Skeletal muscle cell (primary cell): ENCODE data around the gene STAU1.
"Not testable (repeated sequence)": the region's sequence is repeated elsewhere in the genome, so short reads cannot be mapped to it uniquely, and the experiment has no call there.

Source experiments
- DNase-seq: peaks from one replicate; pipeline ENCODE4 v3.0.0-alpha.2; 2010; ENCODE audit warnings: low read depth
- H3K4me3 ChIP-seq: 2 replicates; pipeline ENCODE4 v1.5.1; 2011; ENCODE audit warnings: low read depth, mild to moderate bottlenecking, control low read depth, low read length, moderate library complexity

Gene STAU1

GRCh38 chr20:49210101-49210756 lies 22.1 kb upstream of the STAU1 start:
- no peak overlapping the region for H3K4me3 ChIP-seq
- no peak for DNase-seq

- no peak overlapping the region for H3K4me3 ChIP-seq
- DNase-seq: no peak
Measured at GRCh38 chr20:49207076-49207475, 18.9 kb upstream of the STAU1 start.

DNA sequence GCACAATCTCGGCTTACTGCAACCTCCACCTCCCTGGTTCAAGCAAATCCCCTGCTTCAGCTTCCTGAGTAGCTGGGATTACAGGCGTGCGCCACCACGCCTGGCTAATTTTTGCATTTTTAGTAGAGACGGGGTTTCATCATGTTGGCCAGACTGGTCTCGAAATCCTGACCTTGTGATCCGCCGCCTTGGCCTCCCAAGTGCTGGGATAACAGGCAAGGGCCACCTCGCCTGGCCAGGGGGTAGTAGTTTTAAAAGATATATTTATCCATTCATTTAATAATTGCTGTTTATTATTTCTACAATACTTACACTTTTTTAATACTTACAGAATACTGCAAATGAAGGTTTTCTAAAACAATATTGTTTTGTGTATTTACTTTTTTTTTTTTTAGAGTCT lies 15.6 kb upstream of the STAU1 start:
- no peak for DNase-seq
- no peak overlapping the region for H3K4me3 ChIP-seq

GRCh38 chr20:49203011-49203410 lies 14.9 kb upstream of the STAU1 start:
- DNase-seq: no peak

DNA sequence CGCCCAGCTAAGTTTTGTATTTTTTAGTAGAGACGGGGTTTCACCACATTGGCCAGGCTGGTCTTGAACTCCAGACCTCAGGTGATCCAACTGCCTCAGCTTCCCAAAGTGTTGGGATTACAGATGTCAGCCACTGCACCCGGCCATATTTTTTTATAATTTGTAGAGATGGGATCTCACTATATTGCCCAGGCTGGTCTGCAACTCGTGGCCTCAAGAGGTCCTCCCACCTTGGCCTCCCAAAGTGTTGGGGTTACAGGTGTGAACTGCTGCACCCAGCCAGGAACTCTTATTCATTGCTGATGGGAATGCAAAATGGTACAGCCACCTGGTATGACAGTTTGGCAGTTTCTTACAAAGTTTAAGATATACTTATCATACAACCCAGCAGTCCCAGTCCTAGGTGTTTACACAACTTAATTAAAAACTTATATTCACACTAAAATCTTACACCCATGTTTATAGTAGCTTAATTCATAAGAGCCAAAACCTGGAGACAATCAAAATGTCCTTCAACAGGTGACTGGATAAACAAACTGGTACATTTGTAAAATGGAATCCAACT lies 11.7 kb upstream of the STAU1 start:
- DNase-seq: no peak
- no peak overlapping the region for H3K4me3 ChIP-seq

More at GRCh38 chr20:49203011-49203410, 14.9 kb upstream of the STAU1 start:
- H3K4me3 ChIP-seq: no peak overlapping the region

GRCh38 chr20:49192944-49193518 lies 4.9 kb upstream of the STAU1 start:
- DNase-seq, H3K4me3 ChIP-seq: not testable (repeated sequence)

- no peak for DNase-seq
Measured at GRCh38 chr20:49187330-49187850, 744 bp downstream of the STAU1 start.

GRCh38 chr20:49186535-49187329 lies 1.4 kb downstream of the STAU1 start:
- DNase-seq: peak; percentile 17
- peak overlapping the region; percentile 70 for H3K4me3 ChIP-seq

More at GRCh38 chr20:49187330-49187850, 744 bp downstream of the STAU1 start:
- peak overlapping the region; percentile 70 for H3K4me3 ChIP-seq

GRCh38 chr20:49185071-49185761 lies 2.9 kb downstream of the STAU1 start:
- H3K4me3 ChIP-seq: no peak overlapping the region

DNA sequence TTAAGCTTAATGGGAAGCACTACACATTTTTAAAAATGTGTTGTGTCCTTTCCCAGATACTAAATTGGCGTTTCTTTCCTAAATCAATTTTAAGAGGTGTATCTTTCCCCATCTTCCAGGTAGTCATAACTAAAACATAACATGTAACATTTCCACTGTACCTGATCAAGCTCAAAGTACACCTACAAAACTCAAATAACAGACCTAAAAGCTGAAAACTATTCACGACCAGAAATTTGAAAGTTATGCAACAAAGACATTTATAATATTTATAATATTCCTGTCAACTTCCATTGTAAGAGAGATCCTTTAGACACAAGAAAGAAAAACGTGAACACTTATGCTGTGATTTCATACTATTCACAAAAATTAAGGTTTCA lies 3.5 kb downstream of the STAU1 start:
- DNase-seq: no peak
- no peak overlapping the region for H3K4me3 ChIP-seq

More at GRCh38 chr20:49185071-49185761, 2.9 kb downstream of the STAU1 start:
- no peak for DNase-seq

GRCh38 chr20:49184084-49184501 lies 4.0 kb downstream of the STAU1 start:
- not testable (repeated sequence) for H3K4me3 ChIP-seq, DNase-seq

- H3K4me3 ChIP-seq: no peak overlapping the region
- no peak for DNase-seq
Measured at GRCh38 chr20:49183444-49183843, 4.7 kb downstream of the STAU1 start.

GRCh38 chr20:49181265-49181877 lies 6.8 kb downstream of the STAU1 start:
- no peak for DNase-seq

DNA sequence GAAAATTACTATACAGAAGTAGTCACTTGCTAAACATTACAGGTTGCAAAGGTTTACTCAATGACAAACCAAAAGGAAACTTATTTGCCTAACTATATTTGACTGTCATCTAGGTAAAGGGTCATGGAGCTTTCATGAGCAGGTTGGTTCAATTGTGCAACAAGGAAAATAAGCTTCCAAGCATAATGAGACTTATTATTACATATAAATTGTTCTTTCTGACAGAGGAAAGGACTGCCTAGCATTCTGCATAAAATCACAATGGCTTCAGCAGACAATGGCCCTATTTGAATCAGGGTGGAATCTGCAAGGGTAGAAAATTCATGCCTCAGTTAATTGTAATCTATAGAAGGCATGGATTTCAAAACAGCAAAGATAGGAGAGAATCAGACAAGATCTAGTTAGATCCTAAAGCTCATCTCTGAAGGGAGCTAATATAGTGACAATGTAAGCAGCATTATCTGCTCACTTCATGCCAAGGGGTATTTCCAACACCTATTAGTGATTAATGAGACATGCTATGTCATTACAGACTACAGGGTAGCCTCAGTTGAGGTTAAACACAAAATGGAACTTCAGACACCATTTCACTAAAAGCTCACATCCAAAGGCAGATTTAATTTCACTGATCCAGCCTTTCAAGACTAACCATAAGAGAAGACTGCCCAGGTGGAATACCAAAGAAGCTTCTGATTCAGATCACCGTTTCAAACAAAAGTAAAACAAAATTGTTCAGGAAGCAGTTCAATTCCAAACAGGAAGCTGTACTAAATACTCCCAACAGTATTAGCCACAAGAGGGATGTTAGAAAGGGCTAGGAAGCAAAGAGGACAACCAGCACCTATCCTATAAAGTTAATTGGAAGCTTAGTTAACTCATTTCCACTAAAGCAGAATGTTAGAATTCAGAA lies 8.5 kb downstream of the STAU1 start:
- H3K4me3 ChIP-seq: no peak overlapping the region
- no peak for DNase-seq

More at GRCh38 chr20:49181265-49181877, 6.8 kb downstream of the STAU1 start:
- no peak overlapping the region for H3K4me3 ChIP-seq

GRCh38 chr20:49174183-49174582 lies 14.0 kb downstream of the STAU1 start:
- DNase-seq: no peak
- H3K4me3 ChIP-seq: no peak overlapping the region

DNA sequence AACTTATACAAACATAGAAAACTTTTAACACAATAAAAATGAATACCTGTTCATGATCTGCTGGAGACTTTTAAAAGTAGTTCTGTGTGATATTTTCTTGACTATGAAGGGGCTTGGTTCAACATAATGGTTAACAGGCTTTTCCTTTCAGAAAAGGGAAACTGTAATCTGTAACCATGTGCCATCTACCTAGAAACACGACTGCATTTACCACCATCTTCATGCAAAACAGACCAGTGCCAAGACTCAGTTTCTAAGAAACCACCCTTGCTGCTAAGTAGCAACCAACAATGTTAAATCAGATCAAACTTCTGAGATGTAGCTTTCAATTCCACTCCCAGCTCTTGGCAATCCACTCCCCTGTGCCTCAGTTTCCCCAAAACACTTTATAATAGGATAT lies 15.7 kb downstream of the STAU1 start:
- no peak for DNase-seq
- no peak overlapping the region for H3K4me3 ChIP-seq

DNA sequence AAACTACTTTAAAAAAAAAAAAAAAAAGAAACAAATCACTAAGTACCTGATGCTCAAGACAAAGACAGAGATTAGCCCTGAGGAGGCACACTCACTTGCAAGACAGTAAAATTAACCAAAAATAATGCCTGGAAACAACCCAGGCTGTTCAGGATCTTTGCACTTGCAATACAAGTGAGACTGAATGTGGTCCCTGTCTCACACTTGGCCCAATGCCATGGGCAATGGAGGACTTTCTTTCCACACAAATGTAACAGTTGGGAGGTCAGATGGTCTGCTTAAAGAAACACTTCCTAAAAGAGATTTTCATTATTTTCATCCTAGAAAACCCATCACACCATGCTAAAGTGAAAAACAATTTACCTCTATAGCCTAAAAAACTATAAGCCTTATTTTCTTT lies 16.2 kb downstream of the STAU1 start:
- H3K4me3 ChIP-seq: no peak overlapping the region
- no peak for DNase-seq

- DNase-seq: no peak
- no peak overlapping the region for H3K4me3 ChIP-seq
Measured at GRCh38 chr20:49170714-49171113, 17.4 kb downstream of the STAU1 start.
